Measurements from ENCODE around the gene CENPM.

The CENPM gene

GRCh38 chr22:41915786-41916493, 31.0 kb downstream of the CENPM start:
- TF ChIP-seq ZFX (IDR thresholded peaks at IDR 0.05; ENCODE audit: borderline replicate concordance) (no peak), CTCF (IDR thresholded peaks at IDR 0.05) (no peak)
- H3K27ac ChIP-seq = no peak overlapping the region

GRCh38 chr22:41915035-41915785, 31.7 kb downstream of the CENPM start, which contains the start of gene SHISA8:
TSS of gene SHISA8 (minus strand) at chr22:41915074. CDS start at chr22:41914667, 407 bp downstream.
- TF ChIP-seq ZFX (IDR thresholded peaks at IDR 0.05; ENCODE audit: borderline replicate concordance) (no peak), CTCF (IDR thresholded peaks at IDR 0.05) (no peak)
- peak within 1 kb of the TSS; percentile 42; the same call in 1 of the 2 replicates for H3K27ac ChIP-seq

- TF ChIP-seq ZFX (IDR thresholded peaks at IDR 0.05; ENCODE audit: borderline replicate concordance) = no peak
- TF ChIP-seq CTCF (IDR thresholded peaks at IDR 0.05) = no peak
- peak overlapping the region; percentile 42; the same call in 1 of the 2 replicates for H3K27ac ChIP-seq
These were observed 32.3 kb downstream of the CENPM start for GRCh38 chr22:41914611-41915034.

GRCh38 chr22:41913842-41914534, 33.0 kb downstream of the CENPM start:
- no peak for TF ChIP-seq CTCF (IDR thresholded peaks at IDR 0.05)
- TF ChIP-seq ZFX (IDR thresholded peaks at IDR 0.05; ENCODE audit: borderline replicate concordance) = no peak
- H3K27ac ChIP-seq = no peak overlapping the region

- H3K27ac ChIP-seq = no peak overlapping the region
- TF ChIP-seq CTCF (IDR thresholded peaks at IDR 0.05) (no peak), ZFX (IDR thresholded peaks at IDR 0.05; ENCODE audit: borderline replicate concordance) (no peak)
These were observed 33.8 kb downstream of the CENPM start for GRCh38 chr22:41913040-41913719.

GRCh38 chr22:41912338-41913039, 34.5 kb downstream of the CENPM start:
- H3K27ac ChIP-seq = no peak overlapping the region
- TF ChIP-seq CTCF (IDR thresholded peaks at IDR 0.05) (no peak), ZFX (IDR thresholded peaks at IDR 0.05; ENCODE audit: borderline replicate concordance) (no peak)

Data from 22Rv1 (cell line).